ENCODE data around the gene CERS5. TPM values are rescaled to one million over a fixed set of nuclear protein-coding genes. Genes with fewer than 3 reads are reported as not detected.
"Not testable (repeated sequence)": the region's sequence is repeated elsewhere in the genome, so short reads cannot be mapped to it uniquely, and the experiment has no call there.

Gene CERS5
- total and polyA plus RNA-seq, 4 donors: 6.9 to 16.2 (median 8.2) TPM

DNA sequence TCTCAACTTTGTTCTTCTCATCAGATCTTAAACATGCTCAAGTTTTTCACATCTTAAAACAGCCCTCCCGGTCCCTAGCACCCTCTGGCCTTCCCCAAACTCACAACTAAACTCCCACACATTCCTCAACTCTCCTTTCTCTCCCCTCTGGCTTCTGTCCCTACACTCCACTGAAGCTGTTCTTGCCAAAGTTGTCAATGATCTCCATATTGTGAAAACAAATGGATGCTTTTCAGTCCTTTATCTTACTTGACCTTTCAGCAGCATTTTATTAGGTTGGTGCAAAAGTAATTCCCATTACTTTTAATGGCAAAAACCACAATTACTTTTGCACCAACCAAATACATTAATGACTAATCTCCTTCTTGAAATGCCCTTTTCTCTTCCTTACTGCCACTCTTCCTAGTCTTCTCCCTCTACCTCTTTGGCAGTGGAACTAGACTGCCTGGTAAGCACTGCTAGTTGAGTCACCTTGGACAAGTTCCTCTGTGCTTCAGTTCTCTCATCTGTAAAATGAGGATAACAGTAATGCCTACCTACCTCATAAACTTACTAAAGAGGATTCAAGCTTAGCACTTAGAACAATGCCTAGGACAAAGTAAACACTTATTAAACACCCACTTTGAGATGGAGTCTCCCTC lies 16.0 kb downstream of the CERS5 start:
- H3K9ac ChIP-seq (ENCODE audit: low read depth in 1 of 2, low read length in 2 of 2): no peak overlapping the region
- no peaks in the 10 kb centered on the region for H3K9me3 ChIP-seq (ENCODE audit: control insufficient read depth in 4 of 4, low read length in 3 of 4)
- WGBS: 82% methylated on average over 1 of the region's 1 CpG
- DNase-seq (ENCODE audit: low spot score): no peak
- H3K4me1 ChIP-seq (ENCODE audit: control insufficient read depth in 4 of 4, insufficient read depth in 4 of 4, low read length in 3 of 4): no peaks in the 10 kb centered on the region
- H3K27ac ChIP-seq (ENCODE audit: low read depth in 1 of 2, low read length in 2 of 2): no peak overlapping the region
- H3K36me3 ChIP-seq (ENCODE audit: control insufficient read depth in 4 of 4, insufficient read depth in 3 of 4, low read depth in 1 of 4, low read length in 3 of 4): no peaks in the 10 kb centered on the region
- no peaks in the 10 kb centered on the region for H3K27me3 ChIP-seq (ENCODE audit: control insufficient read depth in 4 of 4, insufficient read depth in 4 of 4, low read length in 3 of 4)
- TF ChIP-seq GABPA (IDR thresholded peaks at IDR 0.05 in 1 of 2, conservative IDR thresholded peaks at IDR 0.05 in 1 of 2): no peak
- no peak for TF ChIP-seq YY1 (IDR thresholded peaks at IDR 0.05)
- no peak overlapping the region for H3K4me3 ChIP-seq (ENCODE audit: low read depth in 1 of 3, low read length in 3 of 3)

DNA sequence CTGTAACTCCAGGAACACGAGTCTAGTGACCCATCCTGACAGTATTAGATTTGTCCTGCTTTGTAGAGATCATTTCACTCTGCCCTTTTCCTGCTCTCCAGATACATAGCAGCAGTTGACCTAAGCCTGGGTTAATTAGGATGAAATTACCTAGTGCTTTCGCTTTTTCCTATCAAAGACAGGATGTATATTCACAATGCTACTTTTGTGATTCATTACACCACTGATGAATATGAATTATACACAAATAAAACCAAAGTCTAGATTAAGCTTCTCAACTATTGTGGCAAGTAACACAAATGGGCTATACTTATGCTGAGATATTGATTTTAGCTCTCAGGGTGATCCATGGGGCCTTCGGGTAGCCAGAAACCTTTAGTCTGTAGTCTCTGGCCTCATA lies 17.9 kb downstream of the CERS5 start:
- no peak for DNase-seq (ENCODE audit: low spot score)
- Histone ChIP-seq H3K4me1 (ENCODE audit: control insufficient read depth in 4 of 4, insufficient read depth in 4 of 4, low read length in 3 of 4) (no peaks in the 10 kb centered on the region), H3K9me3 (ENCODE audit: control insufficient read depth in 4 of 4, low read length in 3 of 4) (no peaks in the 10 kb centered on the region), H3K27me3 (ENCODE audit: control insufficient read depth in 4 of 4, insufficient read depth in 4 of 4, low read length in 3 of 4) (no peaks in the 10 kb centered on the region), H3K36me3 (ENCODE audit: control insufficient read depth in 4 of 4, insufficient read depth in 3 of 4, low read depth in 1 of 4, low read length in 3 of 4) (peaks cover 0 to 2% (median 0%) of the 10 kb centered on the region in 4 donors), H3K4me3 (ENCODE audit: low read depth in 1 of 3, low read length in 3 of 3) (no peak overlapping the region), H3K27ac (ENCODE audit: low read depth in 1 of 2, low read length in 2 of 2) (no peak overlapping the region), H3K9ac (ENCODE audit: low read depth in 1 of 2, low read length in 2 of 2) (no peak overlapping the region)
- WGBS: 75% methylated on average over 3 of the region's 3 CpGs
- no peak for TF ChIP-seq SP1 (IDR thresholded peaks at IDR 0.05)
- no peak for TF ChIP-seq TAF1 (conservative IDR thresholded peaks at IDR 0.05)
- TF ChIP-seq EGR1 (IDR thresholded peaks at IDR 0.05; ENCODE audit: low read depth in 2 of 2): no peak
- TF ChIP-seq NR2F2 (IDR thresholded peaks at IDR 0.05): no peak
- TF ChIP-seq JUND (IDR thresholded peaks at IDR 0.05): no peak
- TF ChIP-seq, protein P1, sequence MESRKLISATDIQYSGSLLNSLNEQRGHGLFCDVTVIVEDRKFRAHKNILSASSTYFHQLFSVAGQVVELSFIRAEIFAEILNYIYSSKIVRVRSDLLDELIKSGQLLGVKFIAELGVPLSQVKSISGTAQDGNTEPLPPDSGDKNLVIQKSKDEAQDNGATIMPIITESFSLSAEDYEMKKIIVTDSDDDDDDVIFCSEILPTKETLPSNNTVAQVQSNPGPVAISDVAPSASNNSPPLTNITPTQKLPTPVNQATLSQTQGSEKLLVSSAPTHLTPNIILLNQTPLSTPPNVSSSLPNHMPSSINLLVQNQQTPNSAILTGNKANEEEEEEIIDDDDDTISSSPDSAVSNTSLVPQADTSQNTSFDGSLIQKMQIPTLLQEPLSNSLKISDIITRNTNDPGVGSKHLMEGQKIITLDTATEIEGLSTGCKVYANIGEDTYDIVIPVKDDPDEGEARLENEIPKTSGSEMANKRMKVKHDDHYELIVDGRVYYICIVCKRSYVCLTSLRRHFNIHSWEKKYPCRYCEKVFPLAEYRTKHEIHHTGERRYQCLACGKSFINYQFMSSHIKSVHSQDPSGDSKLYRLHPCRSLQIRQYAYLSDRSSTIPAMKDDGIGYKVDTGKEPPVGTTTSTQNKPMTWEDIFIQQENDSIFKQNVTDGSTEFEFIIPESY (IDR thresholded peaks at IDR 0.05): no peak
- no peak for TF ChIP-seq RXRA (IDR thresholded peaks at IDR 0.05)
- TF ChIP-seq, protein P2, sequence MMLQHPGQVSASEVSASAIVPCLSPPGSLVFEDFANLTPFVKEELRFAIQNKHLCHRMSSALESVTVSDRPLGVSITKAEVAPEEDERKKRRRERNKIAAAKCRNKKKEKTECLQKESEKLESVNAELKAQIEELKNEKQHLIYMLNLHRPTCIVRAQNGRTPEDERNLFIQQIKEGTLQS (IDR thresholded peaks at IDR 0.05): no peak
- TF ChIP-seq, protein P3, sequence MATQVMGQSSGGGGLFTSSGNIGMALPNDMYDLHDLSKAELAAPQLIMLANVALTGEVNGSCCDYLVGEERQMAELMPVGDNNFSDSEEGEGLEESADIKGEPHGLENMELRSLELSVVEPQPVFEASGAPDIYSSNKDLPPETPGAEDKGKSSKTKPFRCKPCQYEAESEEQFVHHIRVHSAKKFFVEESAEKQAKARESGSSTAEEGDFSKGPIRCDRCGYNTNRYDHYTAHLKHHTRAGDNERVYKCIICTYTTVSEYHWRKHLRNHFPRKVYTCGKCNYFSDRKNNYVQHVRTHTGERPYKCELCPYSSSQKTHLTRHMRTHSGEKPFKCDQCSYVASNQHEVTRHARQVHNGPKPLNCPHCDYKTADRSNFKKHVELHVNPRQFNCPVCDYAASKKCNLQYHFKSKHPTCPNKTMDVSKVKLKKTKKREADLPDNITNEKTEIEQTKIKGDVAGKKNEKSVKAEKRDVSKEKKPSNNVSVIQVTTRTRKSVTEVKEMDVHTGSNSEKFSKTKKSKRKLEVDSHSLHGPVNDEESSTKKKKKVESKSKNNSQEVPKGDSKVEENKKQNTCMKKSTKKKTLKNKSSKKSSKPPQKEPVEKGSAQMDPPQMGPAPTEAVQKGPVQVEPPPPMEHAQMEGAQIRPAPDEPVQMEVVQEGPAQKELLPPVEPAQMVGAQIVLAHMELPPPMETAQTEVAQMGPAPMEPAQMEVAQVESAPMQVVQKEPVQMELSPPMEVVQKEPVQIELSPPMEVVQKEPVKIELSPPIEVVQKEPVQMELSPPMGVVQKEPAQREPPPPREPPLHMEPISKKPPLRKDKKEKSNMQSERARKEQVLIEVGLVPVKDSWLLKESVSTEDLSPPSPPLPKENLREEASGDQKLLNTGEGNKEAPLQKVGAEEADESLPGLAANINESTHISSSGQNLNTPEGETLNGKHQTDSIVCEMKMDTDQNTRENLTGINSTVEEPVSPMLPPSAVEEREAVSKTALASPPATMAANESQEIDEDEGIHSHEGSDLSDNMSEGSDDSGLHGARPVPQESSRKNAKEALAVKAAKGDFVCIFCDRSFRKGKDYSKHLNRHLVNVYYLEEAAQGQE (IDR thresholded peaks at IDR 0.05): no peak
- TF ChIP-seq FOXA2 (IDR thresholded peaks at IDR 0.05): no peak
- TF ChIP-seq, protein P4, sequence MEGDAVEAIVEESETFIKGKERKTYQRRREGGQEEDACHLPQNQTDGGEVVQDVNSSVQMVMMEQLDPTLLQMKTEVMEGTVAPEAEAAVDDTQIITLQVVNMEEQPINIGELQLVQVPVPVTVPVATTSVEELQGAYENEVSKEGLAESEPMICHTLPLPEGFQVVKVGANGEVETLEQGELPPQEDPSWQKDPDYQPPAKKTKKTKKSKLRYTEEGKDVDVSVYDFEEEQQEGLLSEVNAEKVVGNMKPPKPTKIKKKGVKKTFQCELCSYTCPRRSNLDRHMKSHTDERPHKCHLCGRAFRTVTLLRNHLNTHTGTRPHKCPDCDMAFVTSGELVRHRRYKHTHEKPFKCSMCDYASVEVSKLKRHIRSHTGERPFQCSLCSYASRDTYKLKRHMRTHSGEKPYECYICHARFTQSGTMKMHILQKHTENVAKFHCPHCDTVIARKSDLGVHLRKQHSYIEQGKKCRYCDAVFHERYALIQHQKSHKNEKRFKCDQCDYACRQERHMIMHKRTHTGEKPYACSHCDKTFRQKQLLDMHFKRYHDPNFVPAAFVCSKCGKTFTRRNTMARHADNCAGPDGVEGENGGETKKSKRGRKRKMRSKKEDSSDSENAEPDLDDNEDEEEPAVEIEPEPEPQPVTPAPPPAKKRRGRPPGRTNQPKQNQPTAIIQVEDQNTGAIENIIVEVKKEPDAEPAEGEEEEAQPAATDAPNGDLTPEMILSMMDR (IDR thresholded peaks at IDR 0.05; ENCODE audit: low read depth, low read length, missing input control): no peak

DNA sequence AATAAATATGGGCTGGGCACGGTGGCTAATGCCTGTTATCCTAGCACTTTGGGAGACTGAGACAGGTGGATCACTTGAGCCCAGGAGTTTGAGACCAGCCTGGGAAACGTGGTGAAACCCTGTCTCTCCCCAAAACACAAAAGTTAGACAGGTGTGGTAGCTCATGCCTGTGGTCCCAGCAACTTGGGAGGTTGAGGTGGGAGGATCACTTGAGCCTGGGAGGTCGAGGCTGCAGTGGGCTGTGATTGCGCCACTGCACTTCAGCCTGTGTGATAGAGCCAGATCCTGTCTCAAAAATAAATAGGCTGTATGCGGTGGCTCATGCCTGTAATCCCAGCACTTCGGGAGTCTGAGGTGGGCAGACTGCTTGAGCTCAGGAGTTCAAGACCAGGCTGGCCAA lies 19.2 kb downstream of the CERS5 start:
- not testable (repeated sequence) for DNase-seq (ENCODE audit: low spot score); H3K27me3 ChIP-seq (ENCODE audit: control insufficient read depth in 4 of 4, insufficient read depth in 4 of 4, low read length in 3 of 4); H3K27ac ChIP-seq (ENCODE audit: low read depth in 1 of 2, low read length in 2 of 2); H3K9me3 ChIP-seq (ENCODE audit: control insufficient read depth in 4 of 4, low read length in 3 of 4); H3K9ac ChIP-seq (ENCODE audit: low read depth in 1 of 2, low read length in 2 of 2); H3K36me3 ChIP-seq (ENCODE audit: control insufficient read depth in 4 of 4, insufficient read depth in 3 of 4, low read depth in 1 of 4, low read length in 3 of 4); H3K4me3 ChIP-seq (ENCODE audit: low read depth in 1 of 3, low read length in 3 of 3); H3K4me1 ChIP-seq (ENCODE audit: control insufficient read depth in 4 of 4, insufficient read depth in 4 of 4, low read length in 3 of 4)
- 95% methylated on average over 6 of the region's 6 CpGs for WGBS

All from liver (tissue), 9 donors.